SK-N-SH treated with all-trans-retinoic acid at 6 μM for 48 hours (cell line): ENCODE results near the gene CCDC73.

ENCODE experiments used
- ARNTL ChIP-seq: fragments of 450-650 bp; formaldehyde crosslinking; IDR thresholded peaks from 2 replicates; pipeline ENCODE4 v1.5.0; 2020; ENCODE audit warnings: low read depth, mild to moderate bottlenecking, moderate library complexity, borderline replicate concordance
- SNAI2 ChIP-seq: fragments of 250-450 bp; sonication (Bioruptor Pico); IDR thresholded peaks from 2 replicates; pipeline ENCODE4 v1.5.0; 2020; ENCODE audit warnings: mild to moderate bottlenecking, moderate library complexity
- TOX ChIP-seq: fragments of 250-450 bp; sonication (Bioruptor Pico); IDR thresholded peaks from 2 replicates; pipeline ENCODE4 v1.8.0; 2021; ENCODE audit warnings: mild to moderate bottlenecking, moderate library complexity, borderline replicate concordance
- ZC3H10 ChIP-seq: fragments of 250-450 bp; sonication (Bioruptor Pico); IDR thresholded peaks from 2 replicates; pipeline ENCODE4 v1.5.1; 2021; ENCODE audit warnings: mild to moderate bottlenecking, moderate library complexity
- ZNF565 ChIP-seq: fragments of 450-650 bp; formaldehyde crosslinking; conservative IDR thresholded peaks from 2 replicates; pipeline ENCODE4 v1.5.0; 2020; ENCODE audit warnings: low read depth, mild to moderate bottlenecking, moderate library complexity
- ZNF8 ChIP-seq: fragments of 450-650 bp; formaldehyde crosslinking; IDR thresholded peaks from 2 replicates; pipeline ENCODE4 v1.5.0; 2020; ENCODE audit warnings: mild to moderate bottlenecking, moderate library complexity
- TF ChIP-seq, protein P1 (sequence below): fragments of 250-450 bp; sonication (Bioruptor Pico); IDR thresholded peaks from 2 replicates; pipeline ENCODE4 v1.5.0; 2020; ENCODE audit warnings: mild to moderate bottlenecking, moderate library complexity
- TF ChIP-seq, protein P2 (sequence below): fragments of 250-450 bp; sonication (Bioruptor Pico); IDR thresholded peaks from 2 replicates; pipeline ENCODE4 v1.8.0; 2021; ENCODE audit warnings: low read depth, mild to moderate bottlenecking, moderate library complexity, borderline replicate concordance

DNA sequence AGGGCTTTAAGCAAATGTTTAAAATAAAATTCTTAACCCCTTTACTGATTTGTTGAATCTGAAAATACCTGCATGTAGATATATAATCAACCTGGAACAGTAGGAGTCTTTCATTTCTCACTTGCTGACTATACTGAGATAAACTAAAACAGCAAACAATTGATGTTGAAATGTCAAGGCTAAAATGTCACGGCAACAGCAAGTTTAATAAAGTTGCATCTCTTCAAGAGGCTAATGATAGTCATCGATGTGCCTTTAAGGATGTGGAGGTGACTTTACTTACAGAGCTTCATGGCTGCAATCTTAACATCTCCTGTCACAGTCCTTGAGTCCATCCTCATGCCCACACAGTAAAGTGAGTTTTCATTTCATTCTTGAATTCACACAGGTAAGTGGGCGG, 31.7 kb upstream of the CCDC73 start:
- TF ChIP-seq ZNF8 (CRISPR knock-in tag) (no peak), ZC3H10 (CRISPR knock-in tag) (no peak), TOX (no peak), ZNF565 (CRISPR knock-in tag) (no peak), ARNTL (CRISPR knock-in tag) (no peak), SNAI2 (CRISPR knock-in tag) (no peak)
- TF ChIP-seq, protein P1, sequence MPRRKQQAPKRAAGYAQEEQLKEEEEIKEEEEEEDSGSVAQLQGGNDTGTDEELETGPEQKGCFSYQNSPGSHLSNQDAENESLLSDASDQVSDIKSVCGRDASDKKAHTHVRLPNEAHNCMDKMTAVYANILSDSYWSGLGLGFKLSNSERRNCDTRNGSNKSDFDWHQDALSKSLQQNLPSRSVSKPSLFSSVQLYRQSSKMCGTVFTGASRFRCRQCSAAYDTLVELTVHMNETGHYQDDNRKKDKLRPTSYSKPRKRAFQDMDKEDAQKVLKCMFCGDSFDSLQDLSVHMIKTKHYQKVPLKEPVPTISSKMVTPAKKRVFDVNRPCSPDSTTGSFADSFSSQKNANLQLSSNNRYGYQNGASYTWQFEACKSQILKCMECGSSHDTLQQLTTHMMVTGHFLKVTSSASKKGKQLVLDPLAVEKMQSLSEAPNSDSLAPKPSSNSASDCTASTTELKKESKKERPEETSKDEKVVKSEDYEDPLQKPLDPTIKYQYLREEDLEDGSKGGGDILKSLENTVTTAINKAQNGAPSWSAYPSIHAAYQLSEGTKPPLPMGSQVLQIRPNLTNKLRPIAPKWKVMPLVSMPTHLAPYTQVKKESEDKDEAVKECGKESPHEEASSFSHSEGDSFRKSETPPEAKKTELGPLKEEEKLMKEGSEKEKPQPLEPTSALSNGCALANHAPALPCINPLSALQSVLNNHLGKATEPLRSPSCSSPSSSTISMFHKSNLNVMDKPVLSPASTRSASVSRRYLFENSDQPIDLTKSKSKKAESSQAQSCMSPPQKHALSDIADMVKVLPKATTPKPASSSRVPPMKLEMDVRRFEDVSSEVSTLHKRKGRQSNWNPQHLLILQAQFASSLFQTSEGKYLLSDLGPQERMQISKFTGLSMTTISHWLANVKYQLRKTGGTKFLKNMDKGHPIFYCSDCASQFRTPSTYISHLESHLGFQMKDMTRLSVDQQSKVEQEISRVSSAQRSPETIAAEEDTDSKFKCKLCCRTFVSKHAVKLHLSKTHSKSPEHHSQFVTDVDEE (CRISPR knock-in tag) = no peak
- TF ChIP-seq, protein P2, sequence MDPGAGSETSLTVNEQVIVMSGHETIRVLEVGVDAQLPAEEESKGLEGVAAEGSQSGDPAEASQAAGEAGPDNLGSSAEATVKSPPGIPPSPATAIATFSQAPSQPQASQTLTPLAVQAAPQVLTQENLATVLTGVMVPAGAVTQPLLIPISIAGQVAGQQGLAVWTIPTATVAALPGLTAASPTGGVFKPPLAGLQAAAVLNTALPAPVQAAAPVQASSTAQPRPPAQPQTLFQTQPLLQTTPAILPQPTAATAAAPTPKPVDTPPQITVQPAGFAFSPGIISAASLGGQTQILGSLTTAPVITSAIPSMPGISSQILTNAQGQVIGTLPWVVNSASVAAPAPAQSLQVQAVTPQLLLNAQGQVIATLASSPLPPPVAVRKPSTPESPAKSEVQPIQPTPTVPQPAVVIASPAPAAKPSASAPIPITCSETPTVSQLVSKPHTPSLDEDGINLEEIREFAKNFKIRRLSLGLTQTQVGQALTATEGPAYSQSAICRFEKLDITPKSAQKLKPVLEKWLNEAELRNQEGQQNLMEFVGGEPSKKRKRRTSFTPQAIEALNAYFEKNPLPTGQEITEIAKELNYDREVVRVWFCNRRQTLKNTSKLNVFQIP (CRISPR knock-in tag) = no peak
